Measurements from ENCODE around the gene MATN3. TPM values are rescaled to one million over a fixed set of nuclear protein-coding genes. Genes with fewer than 3 reads are reported as not detected.

The MATN3 gene
- total RNA-seq, 1 experiment from 2014 or later: 3.0 TPM

DNA sequence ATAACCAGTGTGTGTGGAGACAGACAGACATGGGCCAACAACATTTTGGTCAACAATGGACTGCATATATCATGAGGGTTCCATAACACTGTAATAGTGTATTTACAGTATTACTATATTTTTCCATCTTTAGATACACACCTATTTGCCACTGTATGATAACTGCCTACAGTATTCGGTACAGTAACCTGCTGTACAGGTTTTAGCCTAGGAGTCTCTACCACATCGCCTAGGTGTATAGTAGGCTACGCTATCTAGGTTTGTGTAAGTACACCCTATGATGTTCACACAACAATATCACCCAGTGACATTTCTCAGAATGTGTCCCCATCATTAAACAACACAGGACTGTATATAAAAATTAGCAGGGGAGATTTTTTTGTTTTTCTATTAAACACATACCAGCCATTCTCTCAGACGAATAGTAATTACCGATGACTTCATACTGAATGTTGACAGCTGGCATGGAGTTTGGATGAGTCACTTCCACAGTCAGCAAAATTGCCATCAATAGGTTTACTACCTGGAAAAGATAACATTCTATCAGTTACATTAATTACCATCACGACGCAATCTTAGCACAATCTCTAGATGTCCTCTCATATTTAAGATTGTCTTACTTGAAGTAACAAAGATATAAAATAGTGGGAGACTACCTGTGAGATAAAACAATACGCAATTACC lies 28.2 kb upstream of the MATN3 start:
- DNase-seq (ENCODE audit: extremely low read depth, low read depth): no peak

DNA sequence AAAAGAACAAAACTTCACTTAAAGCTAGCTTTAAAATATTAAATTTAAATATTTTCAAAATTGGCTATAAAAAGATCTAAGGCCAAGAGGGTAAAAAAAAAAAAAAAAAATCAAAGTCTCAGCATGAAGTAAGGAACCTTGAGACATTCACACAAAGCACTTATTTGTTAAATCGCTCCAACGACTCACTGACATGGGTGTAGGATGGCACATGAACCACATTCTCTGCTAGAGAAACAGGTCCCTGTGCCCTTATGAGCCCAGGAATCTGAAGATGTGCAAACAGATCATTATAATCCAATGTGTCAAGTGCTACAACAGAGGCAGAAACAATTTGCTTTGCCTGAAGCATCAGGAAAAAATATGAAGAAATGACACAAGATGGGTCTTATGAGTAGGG lies 25.2 kb upstream of the MATN3 start:
- DNase-seq (ENCODE audit: extremely low read depth, low read depth): no peak

DNA sequence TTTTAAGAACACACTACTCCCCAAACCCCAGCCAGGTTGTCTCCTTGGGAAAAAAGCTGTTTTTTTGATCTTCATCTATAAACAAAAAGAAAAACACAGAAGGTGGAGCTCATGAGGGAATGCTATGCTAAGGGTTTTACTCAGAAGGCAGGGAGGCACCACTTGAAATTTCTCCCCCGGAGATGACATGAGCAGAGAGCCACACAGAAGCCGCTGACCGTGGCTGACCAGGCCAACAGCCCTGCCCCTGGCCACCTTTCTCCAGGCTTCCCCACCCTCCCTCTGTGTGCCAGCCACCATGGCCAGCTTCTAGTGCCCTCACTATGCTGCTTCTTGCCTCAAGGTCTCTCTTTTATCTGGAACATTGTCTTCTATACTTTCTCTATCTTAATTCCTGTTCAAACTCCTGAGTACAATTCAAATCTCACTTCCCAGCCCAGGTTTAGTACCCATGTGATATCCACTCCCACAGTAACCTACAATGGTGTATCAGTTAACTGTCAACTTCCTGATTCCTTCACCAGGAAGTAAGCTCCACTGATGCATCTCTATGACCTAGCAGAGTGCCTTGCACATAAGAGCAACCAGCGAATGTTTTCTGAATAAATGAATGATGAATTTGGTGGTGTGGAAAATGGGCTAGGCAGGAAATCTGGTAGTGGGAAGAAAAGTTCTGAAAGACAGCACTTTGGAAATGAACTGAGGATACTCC lies 23.6 kb upstream of the MATN3 start:
- no peak for DNase-seq (ENCODE audit: extremely low read depth, low read depth)

DNA sequence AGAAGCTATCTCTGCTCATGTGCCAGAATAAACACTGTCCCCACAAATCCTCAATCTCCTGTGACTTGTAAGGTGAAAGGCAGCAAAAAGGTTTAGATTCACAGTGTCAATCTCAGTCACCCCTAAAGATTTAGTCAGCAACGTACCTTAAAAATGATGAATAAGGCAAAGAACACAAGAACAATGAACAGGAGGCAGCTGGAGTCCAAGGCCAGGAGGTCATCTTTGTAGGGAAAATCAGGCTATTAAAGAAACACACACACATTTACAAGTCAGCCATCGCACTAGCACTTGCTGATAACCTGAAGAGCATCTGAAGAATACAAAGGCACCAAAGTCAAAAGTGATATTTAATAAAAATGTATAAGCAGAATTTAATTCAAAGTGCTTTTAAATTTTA lies 22.4 kb upstream of the MATN3 start:
- DNase-seq (ENCODE audit: extremely low read depth, low read depth): no peak

DNA sequence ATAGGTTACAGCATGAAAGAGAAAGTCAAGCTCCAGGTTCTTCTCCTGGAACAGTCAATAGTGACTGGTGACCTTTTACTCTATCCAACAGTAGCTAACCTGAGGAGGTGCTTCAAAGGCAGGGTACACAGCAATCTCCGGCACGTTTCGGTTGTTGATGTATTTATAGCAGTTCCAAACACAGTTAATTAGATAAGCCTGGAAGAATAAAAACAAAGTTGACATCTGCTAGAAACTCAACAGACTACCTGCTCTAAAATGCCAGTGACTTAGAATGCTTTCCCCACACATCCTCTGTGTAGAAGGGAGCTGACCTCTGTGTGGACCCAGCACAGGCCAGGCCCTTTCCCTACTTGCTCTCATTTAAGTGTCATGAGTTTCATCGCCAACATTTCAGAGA lies 21.8 kb upstream of the MATN3 start:
- DNase-seq (ENCODE audit: extremely low read depth, low read depth): no peak

DNA sequence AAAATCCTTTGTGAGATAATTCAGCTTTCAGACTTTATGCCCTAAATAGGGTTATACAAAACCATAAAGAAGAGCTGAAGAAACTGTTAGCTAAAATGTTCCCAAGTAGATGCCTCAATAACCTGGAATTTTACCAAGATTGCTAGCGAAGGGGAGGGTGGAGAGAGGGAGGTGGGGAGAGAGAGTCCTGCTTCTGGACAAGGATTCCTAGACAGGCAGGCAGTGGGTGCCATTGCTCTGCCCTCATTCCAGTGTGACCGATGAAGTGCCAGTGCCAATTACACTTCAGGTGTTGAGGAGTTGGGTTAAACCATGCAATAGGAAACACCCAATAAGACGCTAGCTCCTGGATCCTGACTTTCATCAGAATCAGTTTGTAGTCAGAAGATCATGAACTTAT lies 20.9 kb upstream of the MATN3 start:
- DNase-seq (ENCODE audit: extremely low read depth, low read depth): no peak

DNA sequence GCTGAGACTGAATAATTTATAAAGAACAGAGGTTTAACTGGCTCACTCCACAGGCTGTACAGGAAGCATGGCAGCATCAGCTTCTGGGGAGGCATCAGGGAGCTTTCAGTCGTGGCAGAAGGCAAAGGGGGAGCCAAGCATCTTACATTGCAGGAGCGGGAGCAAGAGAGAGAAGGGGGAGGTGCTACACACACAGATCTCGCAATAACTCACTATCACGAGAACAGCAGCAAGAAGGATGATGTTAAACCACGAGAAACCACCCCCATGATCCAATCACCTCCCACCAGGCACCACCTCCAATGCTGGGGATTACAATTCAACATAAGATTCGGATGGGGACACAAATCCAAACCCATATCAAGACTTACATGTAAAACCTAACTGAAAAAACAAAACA lies 17.8 kb upstream of the MATN3 start:
- DNase-seq (ENCODE audit: extremely low read depth, low read depth): no peak

DNA sequence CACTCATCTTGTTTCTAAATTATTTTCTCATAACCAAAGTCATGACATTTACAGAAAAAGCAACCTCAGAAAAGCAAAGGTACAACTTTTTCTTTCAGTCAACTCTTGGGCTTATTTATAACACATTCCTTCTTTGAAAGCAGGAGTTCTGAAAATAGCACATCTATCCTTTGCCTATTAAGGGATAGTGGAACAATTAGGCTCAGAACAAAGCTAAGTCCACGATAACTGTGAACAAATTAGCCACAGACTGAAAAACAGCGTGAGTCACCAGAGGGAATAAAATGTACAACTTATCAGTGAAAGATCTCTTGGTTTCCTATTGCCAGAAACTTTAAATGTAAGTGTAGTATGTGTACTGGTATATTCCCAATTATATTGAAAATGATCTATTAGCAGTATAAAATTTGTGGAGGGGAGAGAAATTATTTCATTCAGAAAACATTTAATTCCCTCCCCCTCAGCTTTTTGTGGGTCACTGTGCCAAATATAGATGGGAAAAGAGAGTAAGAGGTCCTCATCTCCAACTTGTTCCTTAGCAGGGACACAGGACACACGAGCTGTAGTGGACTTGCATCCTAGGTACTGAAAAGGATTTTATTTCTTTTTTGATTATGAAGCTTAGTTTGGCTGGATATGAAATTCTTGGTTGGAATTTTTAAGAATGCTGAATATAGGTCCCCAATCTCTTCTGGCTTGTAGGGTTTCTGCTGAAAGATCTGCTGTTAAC lies 15.4 kb upstream of the MATN3 start:
- no peak for DNase-seq (ENCODE audit: extremely low read depth, low read depth)

DNA sequence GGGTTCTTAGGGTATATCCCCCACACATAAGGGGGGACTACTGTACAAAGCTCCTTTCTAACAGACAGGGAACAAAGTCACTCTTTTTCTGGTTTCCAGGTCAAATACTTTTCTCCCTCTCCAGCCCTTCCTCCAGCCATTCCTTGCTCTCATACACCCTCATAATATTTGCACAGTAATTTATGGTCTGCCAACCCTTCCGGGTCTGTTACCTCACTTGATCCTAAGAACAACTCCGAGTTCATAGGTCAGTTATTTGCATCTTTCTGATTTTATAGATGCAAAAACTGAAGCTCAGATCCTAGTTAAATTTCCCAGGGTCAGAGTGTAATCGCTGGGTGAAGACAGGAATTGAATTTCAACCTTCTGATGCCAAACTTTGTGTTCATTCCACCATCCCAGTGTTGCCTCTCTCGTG lies 14.8 kb upstream of the MATN3 start:
- DNase-seq (ENCODE audit: extremely low read depth, low read depth): no peak

DNA sequence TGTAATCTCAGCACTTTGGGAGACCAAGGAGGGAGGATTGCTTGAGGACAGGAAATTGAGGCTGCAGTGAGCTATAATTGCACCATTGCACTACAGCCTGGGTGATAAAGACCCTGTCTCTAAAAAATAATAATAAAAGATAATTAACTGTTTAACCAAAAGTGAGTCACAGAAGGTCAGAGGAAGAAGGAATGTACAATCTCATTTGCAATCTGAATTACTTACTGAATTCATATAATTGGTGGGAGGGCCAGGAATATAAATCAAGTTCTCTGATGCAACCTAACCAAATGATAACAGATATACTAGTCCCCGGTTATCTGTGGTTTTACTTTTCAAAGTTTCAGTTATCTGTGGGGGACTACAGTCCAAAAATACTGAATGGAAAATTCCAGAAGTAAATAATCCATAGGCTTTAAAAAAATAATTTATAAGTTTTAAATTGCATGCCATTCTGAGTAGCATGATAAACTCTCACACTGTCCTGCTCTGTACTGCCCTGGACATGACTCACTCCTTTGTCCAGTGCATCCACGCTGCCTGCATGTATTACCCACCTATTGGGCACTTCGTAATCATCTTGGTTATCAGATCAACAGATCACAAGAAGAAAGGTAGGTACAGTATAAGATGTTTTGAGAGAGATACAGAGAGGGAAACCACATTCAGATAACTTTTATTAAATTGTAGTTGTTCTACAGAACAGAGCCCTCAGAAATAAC lies 12.8 kb upstream of the MATN3 start:
- DNase-seq (ENCODE audit: extremely low read depth, low read depth): no peak

DNA sequence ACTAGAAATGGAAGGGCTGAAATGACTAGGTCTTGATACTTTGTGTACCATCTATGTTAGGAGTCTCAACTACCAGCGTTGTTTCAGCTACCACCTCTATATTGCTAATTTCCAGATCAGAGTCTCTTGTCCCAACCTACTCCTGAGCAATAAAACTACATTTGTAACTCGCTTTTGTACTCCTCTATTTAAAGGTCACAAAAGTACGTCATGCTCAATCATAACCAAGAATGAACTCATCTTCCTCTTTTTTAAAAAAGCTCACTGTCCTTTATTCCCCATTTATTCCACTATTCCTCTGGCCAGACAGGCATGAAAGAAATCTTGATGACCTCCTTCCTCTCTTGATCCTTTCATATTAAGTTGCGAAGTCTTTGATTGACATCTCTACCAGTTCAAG lies 11.2 kb upstream of the MATN3 start:
- no peak for DNase-seq (ENCODE audit: extremely low read depth, low read depth)

DNA sequence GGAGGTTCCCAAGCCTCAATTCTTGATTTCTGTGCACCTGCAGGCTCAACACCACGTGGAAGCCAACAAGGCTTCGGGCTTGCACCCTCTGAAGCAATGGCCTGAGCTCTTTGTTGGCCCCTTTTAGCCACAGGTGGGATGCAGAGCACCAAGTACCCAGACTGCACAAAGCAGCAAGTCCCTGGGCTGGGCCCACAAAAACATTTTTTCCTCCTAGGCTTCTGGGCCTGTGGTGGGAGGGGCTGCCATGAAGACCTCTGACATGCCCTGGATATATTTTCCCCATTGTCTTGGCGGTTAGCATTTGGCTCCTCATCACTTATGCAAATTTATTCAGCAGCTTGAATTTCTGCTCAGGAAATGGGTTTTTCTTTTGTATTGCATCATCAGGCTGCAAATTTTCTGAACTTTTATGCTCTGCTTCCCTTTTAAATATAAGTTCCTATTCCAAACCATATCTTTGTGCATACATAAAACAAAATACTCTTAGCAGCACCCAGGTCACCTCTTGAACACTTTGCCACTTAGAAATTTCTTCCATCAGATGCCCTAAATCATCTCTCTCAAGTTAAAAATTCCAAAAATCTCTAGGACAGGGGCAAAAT lies 9.0 kb upstream of the MATN3 start:
- DNase-seq (ENCODE audit: extremely low read depth, low read depth): no peak

DNA sequence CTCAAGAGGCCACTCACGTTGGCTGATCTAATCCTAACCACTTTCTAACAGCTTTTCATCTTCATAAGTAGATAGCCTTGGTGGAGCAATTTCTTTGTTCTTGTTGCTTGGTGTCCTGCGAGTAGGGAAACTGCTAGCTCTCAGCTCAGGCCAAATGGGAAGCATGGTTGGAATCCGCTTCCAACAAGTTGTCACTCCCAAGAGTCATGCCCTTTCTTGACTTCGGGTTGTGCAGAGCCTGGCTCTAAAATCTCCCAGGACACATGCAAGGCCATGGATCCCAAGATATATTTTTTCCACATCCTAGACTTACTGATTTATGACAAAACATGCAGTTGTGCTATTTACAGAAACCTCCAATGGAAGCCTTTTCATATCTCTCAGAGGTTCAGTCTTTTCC lies 7.3 kb upstream of the MATN3 start:
- DNase-seq (ENCODE audit: extremely low read depth, low read depth): no peak

DNA sequence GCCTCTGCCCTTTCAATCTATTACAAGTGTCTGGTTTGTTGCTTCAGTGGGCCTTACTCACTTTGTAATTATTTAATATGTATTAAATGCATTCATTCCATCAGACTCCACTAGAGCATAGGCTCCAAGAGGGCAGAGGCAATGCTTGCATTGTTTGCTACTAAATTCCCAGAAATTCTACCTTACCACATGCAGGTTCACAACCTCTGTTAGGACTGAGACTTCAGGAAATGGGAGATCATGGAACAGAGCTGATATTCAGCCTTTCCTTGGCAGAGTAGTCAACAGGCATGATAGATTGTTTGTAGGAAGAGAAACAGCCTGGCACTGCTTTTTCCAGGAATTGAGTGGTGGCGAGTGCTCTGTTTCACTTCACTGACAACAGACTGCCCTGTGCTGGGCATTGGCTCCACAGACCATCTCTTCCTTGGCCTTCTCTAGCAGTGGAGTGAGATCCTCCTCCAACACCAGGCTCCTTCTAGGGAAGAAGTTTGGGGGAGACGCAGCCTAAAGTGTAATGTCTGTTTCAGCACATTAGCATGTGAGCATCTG lies 6.2 kb upstream of the MATN3 start:
- DNase-seq (ENCODE audit: extremely low read depth, low read depth): no peak

DNA sequence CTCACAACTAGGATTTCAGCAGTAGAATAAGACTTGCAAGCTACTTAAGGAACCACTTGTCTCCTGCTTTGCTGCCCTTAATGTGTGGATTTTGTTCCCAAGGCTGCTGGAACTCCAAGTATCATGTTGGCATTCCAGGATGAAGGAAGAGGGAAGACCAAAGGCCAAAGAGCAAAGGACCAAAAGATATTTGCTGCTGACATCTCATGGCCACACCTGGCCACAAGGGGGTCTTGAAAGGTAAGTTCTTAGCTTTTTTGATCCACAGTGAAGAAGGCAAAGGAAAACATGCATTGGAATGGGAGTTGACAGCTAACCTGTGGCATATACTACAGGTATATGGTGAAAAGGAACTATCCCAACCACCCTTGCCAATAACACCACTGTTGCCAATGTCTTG lies 3.9 kb upstream of the MATN3 start:
- DNase-seq (ENCODE audit: extremely low read depth, low read depth): no peak

DNA sequence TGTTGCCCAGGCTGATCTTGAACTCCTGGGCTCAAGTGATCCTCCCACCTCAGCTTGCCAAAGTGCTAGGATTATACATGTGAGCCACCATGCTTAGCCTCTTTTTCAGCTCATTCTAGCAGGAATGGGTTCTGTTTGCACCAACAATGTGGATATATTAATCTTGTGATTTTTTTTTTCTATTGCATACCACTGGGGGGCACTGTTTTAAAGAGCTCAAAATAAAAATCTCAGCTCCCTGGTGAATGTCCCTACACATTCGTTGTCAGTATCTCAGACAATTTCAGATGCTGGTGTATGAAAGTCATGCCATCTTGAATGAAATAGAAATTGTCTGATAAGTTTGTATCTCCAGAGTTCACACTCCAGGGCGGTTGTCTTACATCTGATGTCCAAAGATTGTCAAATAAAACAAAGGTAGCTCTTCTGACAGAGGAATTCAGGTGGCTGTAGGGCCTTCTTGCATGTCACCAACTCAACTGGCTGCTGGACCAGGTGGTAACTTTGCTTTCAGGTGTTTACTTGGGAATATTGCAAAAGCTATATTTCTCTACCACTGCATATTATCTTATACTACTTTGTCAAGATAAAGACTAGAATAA lies 3.1 kb upstream of the MATN3 start:
- peak; percentile 41 for DNase-seq (ENCODE audit: extremely low read depth, low read depth)

DNA sequence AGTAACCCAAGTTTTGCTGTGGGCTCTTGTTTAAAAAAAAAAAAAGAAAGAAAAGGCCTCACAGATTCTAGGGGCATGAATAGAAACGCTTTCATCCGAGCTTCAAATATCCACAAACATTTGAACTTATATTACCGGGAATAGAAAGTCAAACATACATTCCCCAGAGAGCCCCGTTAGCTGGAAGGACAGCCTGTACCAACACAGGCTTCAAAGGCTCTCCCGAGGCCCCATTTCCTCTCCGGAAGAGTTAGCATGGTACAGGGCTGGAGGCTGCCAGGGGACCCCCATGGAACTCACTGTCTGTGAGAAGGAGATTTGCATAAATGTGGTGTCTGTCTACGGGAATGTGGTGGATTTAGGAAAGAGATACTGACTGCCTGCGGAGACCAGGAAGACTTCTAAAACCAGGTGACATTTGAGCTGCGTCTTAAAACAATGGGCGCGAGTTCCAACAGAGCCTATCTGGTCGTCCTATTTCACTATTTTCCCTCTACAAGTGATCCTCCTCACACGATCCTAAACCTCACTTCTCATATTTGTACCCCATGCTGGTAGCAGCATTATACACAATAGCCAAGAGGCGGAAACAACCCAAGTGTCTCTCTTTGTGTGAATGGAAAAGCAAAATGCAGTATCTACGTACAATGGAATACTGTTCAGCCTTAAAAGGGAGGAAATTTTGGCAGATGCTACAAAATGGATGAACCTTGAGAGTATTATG lies 820 bp upstream of the MATN3 start:
- no peak for DNase-seq (ENCODE audit: extremely low read depth, low read depth)

DNA sequence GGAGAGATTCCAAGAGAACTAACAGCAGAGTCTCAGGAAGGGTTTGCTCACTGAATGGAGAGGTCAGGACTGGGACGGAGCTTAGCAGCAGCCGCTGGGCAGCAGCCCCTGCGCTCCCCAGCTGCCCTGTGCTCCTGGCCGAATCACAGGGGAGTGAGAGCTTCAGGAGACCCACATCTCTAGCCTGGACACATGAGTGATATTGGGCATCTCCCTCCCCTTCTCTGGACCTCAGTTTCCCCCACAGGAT lies 511 bp downstream of the MATN3 start:
- DNase-seq (ENCODE audit: extremely low read depth, low read depth): no peak

DNA sequence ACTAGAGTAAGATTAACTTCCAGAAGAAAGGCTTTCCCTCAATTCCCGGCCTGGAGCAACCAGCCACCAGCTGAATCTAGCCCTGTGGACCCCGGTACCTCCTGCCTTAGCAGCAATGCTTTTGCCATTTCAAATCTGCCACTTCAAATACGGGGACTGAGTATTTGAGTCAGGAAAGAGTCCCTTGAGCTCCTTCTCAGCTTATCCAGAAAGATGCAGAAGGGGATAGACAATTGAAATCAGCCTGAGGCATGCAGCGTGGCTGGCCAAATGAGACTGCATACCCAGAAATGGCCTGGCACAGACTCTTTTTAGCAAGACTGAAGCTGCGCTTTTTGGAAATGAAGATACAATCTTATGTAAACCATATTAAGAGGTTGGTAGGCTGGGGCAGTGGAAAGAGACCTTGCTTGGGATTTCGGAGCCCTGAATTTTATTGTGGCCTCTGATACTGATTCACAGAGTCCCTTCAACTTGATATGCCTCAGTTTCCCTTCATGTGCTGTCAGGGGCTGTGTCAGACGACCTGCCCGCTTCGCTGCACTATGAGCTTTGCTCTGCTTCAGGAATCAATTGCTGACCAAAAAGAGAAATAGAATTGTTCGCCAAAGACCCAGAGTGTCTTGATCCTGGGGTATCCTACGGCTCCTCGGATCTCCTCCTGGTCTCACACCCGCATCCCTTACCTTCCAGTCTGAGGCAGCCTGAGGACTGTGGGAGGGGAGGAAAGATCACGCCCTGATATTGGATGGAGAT lies 1.0 kb downstream of the MATN3 start:
- no peak for DNase-seq (ENCODE audit: extremely low read depth, low read depth)
